SK-N-SH (cell line): Measurements from ENCODE around the gene NFATC3. TPM values are rescaled to one million over a fixed set of nuclear protein-coding genes. Genes with fewer than 3 reads are reported as not detected.
"Not testable (repeated sequence)": the region's sequence is repeated elsewhere in the genome, so short reads cannot be mapped to it uniquely, and the experiment has no call there.

Experiments
- CTCF ChIA-PET: fragments of 300-600, 350-600 bp; formaldehyde crosslinking; extraction: SDS; loops from one replicate; lab custom pipeline; 2021; lab: Yijun Ruan, JAX
- POLR2A ChIA-PET: fragments of 350-600 bp; sonication (Branson Sonifier 250); formaldehyde crosslinking; extraction: SDS; loops from one replicate; lab custom pipeline; 2020; ENCODE audit warnings: antibody characterized with exemption, inconsistent platforms; lab: Yijun Ruan, JAX
- DNase-seq: peaks from one replicate; pipeline ENCODE4 v3.0.0; 2012
- H2AFZ ChIP-seq: fragments of 200-600 bp; sonication (generic); 2 replicates; pipeline ENCODE4 v1.8.1; 2016; ENCODE audit warnings: antibody characterized with exemption, mild to moderate bottlenecking, low read depth
- H3F3A ChIP-seq: fragments of 200-600 bp; sonication (generic); replicated peaks from 2 replicates; pipeline ENCODE3; 2016; ENCODE audit warnings: antibody characterized with exemption, mild to moderate bottlenecking; ENCODE audit not compliant: insufficient read depth
- H3K27ac ChIP-seq, 2 experiments: fragments of 200-500 bp in 1 of 2; fragments of 200-600 bp in 1 of 2; sonication (Bioruptor generic) in 1 of 2; sonication (generic), shearing (Covaris generic) in 1 of 2; 2 replicates each; pipeline versions ENCODE4 v1.5.1 to v1.6.1; 2014 to 2016; ENCODE audit warnings: low read depth in 2 of 2, inconsistent platforms in 1 of 2, low read length in 1 of 2, mild to moderate bottlenecking in 1 of 2, mixed read lengths in 1 of 2
- H3K27me3 ChIP-seq: fragments of 200-600 bp; sonication (generic), shearing (Covaris generic); 2 replicates; pipeline ENCODE4 v1.6.1; 2016; ENCODE audit warnings: mixed run types; ENCODE audit not compliant: insufficient read depth
- H3K36me3 ChIP-seq, 2 experiments: fragments of 200-500 bp in 1 of 2; fragments of 200-600 bp in 1 of 2; sonication (Bioruptor generic) in 1 of 2; sonication (generic) in 1 of 2; replicated peaks in 1 of 2; 2 replicates each; pipeline versions ENCODE3 to v1.5.1; 2014 to 2016; ENCODE audit warnings: low read length in 1 of 2, mild to moderate bottlenecking in 1 of 2; ENCODE audit not compliant: insufficient read depth in 2 of 2, control insufficient read depth in 1 of 2
- H3K4me1 ChIP-seq, 2 experiments: fragments of 200-500 bp in 1 of 2; fragments of 200-600 bp in 1 of 2; sonication (Bioruptor generic) in 1 of 2; sonication (generic), shearing (Covaris generic) in 1 of 2; 2 replicates each; pipeline versions ENCODE4 v1.5.1 to v1.6.1; 2014 to 2016; ENCODE audit warnings: low read depth in 1 of 2, low read length in 1 of 2, mixed run types in 1 of 2; ENCODE audit not compliant: insufficient read depth in 2 of 2, control insufficient read depth in 1 of 2
- H3K4me2 ChIP-seq: fragments of 200-600 bp; sonication (generic), shearing (Covaris generic); 2 replicates; pipeline ENCODE4 v1.6.1; 2017; ENCODE audit warnings: mixed run types
- H3K4me3 ChIP-seq, 2 experiments: fragments of 200-500 bp in 1 of 2; fragments of 200-600 bp in 1 of 2; sonication (Bioruptor generic) in 1 of 2; sonication (generic), shearing (Covaris generic) in 1 of 2; 2 replicates each; pipeline versions ENCODE4 v1.5.1 to v1.8.1; 2014 to 2016; ENCODE audit warnings: low read depth in 2 of 2, inconsistent platforms in 1 of 2, low read length in 1 of 2, mild to moderate bottlenecking in 1 of 2, mixed read lengths in 1 of 2, moderate library complexity in 1 of 2
- H3K79me2 ChIP-seq: fragments of 200-600 bp; sonication (generic); 2 replicates; pipeline ENCODE4 v1.8.1; 2017; ENCODE audit warnings: mild to moderate bottlenecking; ENCODE audit not compliant: insufficient read depth
- H3K9ac ChIP-seq: fragments of 200-600 bp; sonication (generic); 2 replicates; pipeline ENCODE4 v1.6.1; 2017; ENCODE audit warnings: mixed run types
- H3K9me2 ChIP-seq: fragments of 200-600 bp; sonication (generic); 2 replicates; pipeline ENCODE4 v1.6.1; 2017; ENCODE audit warnings: mixed run types
- H3K9me3 ChIP-seq: fragments of 200-600 bp; sonication (generic); 2 replicates; pipeline ENCODE4 v1.6.1; 2017; ENCODE audit warnings: mixed run types, mild to moderate bottlenecking, moderate library complexity
- H4K20me1 ChIP-seq: fragments of 200-600 bp; sonication (generic); 2 replicates; pipeline ENCODE4 v1.6.1; 2017; ENCODE audit warnings: mild to moderate bottlenecking, mixed run types; ENCODE audit not compliant: insufficient read depth
- ELF1 ChIP-seq: IDR thresholded peaks from 2 replicates; pipeline ENCODE4 v1.4.0; 2012
- FOXM1 ChIP-seq: IDR thresholded peaks from 2 replicates; pipeline ENCODE4 v1.4.0; 2012; ENCODE audit warnings: low read depth, mild to moderate bottlenecking
- NRF1 ChIP-seq: IDR thresholded peaks from 2 replicates; pipeline ENCODE4 v1.6.1; 2012; ENCODE audit warnings: low read depth, mild to moderate bottlenecking, low read length
- RAD21 ChIP-seq: IDR thresholded peaks from 2 replicates; pipeline ENCODE4 v1.6.1; 2012; ENCODE audit warnings: mild to moderate bottlenecking, low read length
- RFX5 ChIP-seq: IDR thresholded peaks from 2 replicates; pipeline ENCODE4 v1.6.1; 2012; ENCODE audit warnings: mild to moderate bottlenecking, improper control_type of control experiment, low read length
- TAF1 ChIP-seq: IDR thresholded peaks from 2 replicates; pipeline ENCODE4 v1.6.1; 2012; ENCODE audit warnings: low read depth, mild to moderate bottlenecking, low read length, moderate library complexity, borderline replicate concordance
- YY1 ChIP-seq: IDR thresholded peaks from 2 replicates; pipeline ENCODE4 v1.4.0; 2012; ENCODE audit warnings: low read depth, mild to moderate bottlenecking
- WGBS: methylation state at CpG from one replicate; pipeline ENCODE4 v1.1.6; 2017; ENCODE audit warnings: low lambda C conversion rate; 5-methylcytosine and 5-hydroxymethylcytosine counted together
- polyA plus RNA-seq, 3 experiments: library from polyadenylated mRNA; depleted of rRNA; stranded (reverse); fragments of >200 nt; gene quantifications; 2 replicates each; pipeline ENCODE4 v1.2.3, GENCODE V29; 2012
- TF ChIP-seq, protein P1 (sequence below): IDR thresholded peaks from 2 replicates; pipeline ENCODE4 v1.4.0; 2012; ENCODE audit warnings: low read depth, borderline replicate concordance

The NFATC3 gene
- polyA plus RNA-seq, 1 of the 3 experiments (the other 2 are of a cell fraction) = 5.7 TPM

DNA sequence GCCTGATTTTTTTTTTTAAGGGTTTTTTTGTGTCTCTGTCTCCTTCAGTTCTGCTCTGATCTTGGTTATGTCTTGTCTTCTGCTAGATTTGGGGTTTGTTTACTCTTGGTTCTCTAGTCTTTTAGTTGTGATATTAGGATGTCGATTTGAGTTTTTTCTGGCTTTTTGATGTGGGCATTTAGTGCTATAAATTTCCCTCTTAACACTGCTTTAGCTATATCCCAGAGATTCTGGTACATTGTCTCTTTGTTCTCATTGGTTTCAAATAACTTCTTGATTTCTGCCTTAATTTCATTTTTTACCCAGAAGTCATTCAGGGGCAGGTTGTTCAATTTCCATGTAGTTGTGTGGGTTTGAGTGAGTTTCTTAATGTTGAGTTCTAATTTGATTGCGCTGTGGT is 25.4 kb downstream of the NFATC3 start:
- H3K27ac ChIP-seq, POLR2A ChIA-PET, H3K9me2 ChIP-seq, H3K9ac ChIP-seq, H3K4me2 ChIP-seq, H3K27me3 ChIP-seq, H3F3A ChIP-seq, H3K4me3 ChIP-seq, DNase-seq, H2AFZ ChIP-seq, H3K36me3 ChIP-seq, H3K4me1 ChIP-seq: not testable (repeated sequence)
- Histone ChIP-seq H4K20me1 (peaks cover 10% of the 10 kb centered on the region; the same call in 1 of the 2 replicates), H3K9me3 (peaks cover 21% of the 10 kb centered on the region; the same call in 1 of the 2 replicates), H3K79me2 (peaks cover 98% of the 10 kb centered on the region)
- CTCF ChIA-PET = interaction anchor here (1.1 to 1.5 kb wide), 2 partner anchors 17 to 120 kb away, joined by 3 to 5 read pairs; no protein-coding TSS in a partner anchor
- 94% methylated on average over 2 of the region's 2 CpGs for WGBS

DNA sequence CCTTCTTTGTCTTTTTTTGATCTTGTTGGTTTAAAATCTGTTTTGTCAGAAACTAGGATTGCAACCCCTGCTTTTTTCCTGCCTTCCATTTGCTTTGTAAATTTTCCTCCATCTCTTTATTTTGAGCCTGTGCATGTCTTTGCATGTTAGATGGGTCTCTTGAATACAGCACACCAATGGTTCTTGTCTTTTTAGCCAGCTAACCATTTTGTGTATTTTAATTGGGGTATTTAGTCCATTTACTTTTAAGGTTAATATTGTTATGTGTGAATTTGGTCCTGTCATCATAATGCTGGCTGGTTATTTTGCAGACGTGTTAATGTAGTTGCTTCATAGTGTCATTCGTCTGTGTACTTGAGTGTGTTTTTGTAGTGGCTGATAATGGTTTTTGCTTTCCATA is 26.2 kb downstream of the NFATC3 start:
- peaks cover 98% of the 10 kb centered on the region for H3K79me2 ChIP-seq
- WGBS = 96% methylated on average over 2 of the region's 2 CpGs
- H2AFZ ChIP-seq = no peak overlapping the region
- no peak for DNase-seq
- H4K20me1 ChIP-seq = peaks cover 18% of the 10 kb centered on the region
- no peak overlapping the region for H3K27ac ChIP-seq
- H3K9ac ChIP-seq = no peak overlapping the region
- H3K4me1 ChIP-seq = no peaks in the 10 kb centered on the region
- peaks cover 21% of the 10 kb centered on the region; the same call in 1 of the 2 replicates for H3K9me3 ChIP-seq
- no peak overlapping the region for H3K4me2 ChIP-seq
- H3K4me3 ChIP-seq = no peak overlapping the region
- H3K9me2 ChIP-seq = no peaks in the 10 kb centered on the region
- H3F3A ChIP-seq = peaks cover 4% of the 10 kb centered on the region
- ChIA-PET CTCF (interaction anchor here (1.5 kb wide), 1 partner anchor 18 kb away, joined by 3 read pairs; no protein-coding TSS in a partner anchor), POLR2A (no interaction called here)
- no peak for TF ChIP-seq RAD21
- TF ChIP-seq ELF1 = no peak
- no peak for TF ChIP-seq FOXM1
- TF ChIP-seq, protein P1, sequence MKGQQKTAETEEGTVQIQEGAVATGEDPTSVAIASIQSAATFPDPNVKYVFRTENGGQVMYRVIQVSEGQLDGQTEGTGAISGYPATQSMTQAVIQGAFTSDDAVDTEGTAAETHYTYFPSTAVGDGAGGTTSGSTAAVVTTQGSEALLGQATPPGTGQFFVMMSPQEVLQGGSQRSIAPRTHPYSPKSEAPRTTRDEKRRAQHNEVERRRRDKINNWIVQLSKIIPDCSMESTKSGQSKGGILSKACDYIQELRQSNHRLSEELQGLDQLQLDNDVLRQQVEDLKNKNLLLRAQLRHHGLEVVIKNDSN = no peak
- TF ChIP-seq RFX5 = no peak
- H3K27me3 ChIP-seq = no peaks in the 10 kb centered on the region
- H3K36me3 ChIP-seq = no peaks in the 10 kb centered on the region

DNA sequence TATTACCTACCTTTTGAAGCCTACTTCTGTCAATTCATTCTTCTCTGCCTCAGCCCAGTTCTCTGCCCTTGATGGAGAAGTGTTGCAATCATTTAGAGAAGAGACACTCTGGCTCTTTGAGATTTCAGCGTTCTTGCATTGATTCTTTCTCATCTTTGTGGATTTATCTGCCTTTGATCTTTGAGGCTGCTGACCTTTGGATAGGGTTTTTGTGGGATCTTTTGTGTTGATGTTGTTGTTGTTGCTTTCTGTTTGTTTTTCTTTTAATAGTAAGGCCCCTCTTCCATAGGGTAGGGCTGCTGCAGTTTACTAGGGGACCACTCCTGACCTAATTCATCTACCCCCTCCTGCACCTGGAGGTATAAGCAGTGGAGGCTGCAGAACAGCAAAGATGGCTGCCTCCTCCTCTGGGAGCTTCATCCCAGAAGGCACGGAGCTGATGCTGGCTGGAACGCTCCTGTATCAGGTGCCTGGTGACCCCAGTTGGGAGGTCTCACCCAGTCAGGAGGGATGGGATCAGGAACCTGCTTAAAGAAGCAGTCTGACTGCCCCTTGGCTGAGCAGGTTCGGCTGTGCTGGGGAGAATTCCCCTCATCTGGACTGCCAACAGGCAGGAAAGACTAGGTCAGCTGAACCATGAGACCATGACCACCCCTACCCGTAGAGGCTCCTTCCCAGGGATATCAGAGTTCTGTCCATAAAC is 28.0 kb downstream of the NFATC3 start:
- Histone ChIP-seq H3K4me3 (no peak overlapping the region), H3K4me2 (no peak overlapping the region), H3K79me2 (peaks cover 98% of the 10 kb centered on the region), H3K36me3 (no peaks in the 10 kb centered on the region), H3F3A (peaks cover 4% of the 10 kb centered on the region), H3K4me1 (no peaks in the 10 kb centered on the region), H3K27ac (no peak overlapping the region), H3K9me2 (no peaks in the 10 kb centered on the region)
- CTCF ChIA-PET = no interaction called here
- TF ChIP-seq FOXM1 (no peak), NRF1 (no peak), TAF1 (no peak), YY1 (no peak)
- TF ChIP-seq, all 33 proteins: peak for 0
- Histone ChIP-seq H3K9ac (no peak overlapping the region), H3K9me3 (peaks cover 18% of the 10 kb centered on the region; the same call in 1 of the 2 replicates), H3K27me3 (no peaks in the 10 kb centered on the region), H4K20me1 (peaks cover 27% of the 10 kb centered on the region), H2AFZ (no peak overlapping the region)
- POLR2A ChIA-PET = no interaction called here
- DNase-seq = no peak
- WGBS = 85% methylated on average over 4 of the region's 5 CpGs
